ENCODE measurements around the gene POLD3.

Gene POLD3

GRCh38 chr11:74592441-74593362 is at the start of gene POLD3:
TSS of gene POLD3 (plus strand) at chr11:74592582. CDS start at chr11:74592659, 77 bp downstream.
- DNase-seq: peak; percentile 59 to 97 (median 89)

- DNase-seq: no peak
These were observed 48.4 kb upstream of the POLD3 start for GRCh38 chr11:74543991-74544390.

- no peak for DNase-seq
These were observed 45.6 kb upstream of the POLD3 start for GRCh38 chr11:74546752-74547151.

- DNase-seq: no peak
These were observed 41.2 kb upstream of the POLD3 start for GRCh38 chr11:74550991-74551753.

GRCh38 chr11:74551754-74552145 is 40.6 kb upstream of the POLD3 start:
- no peak for DNase-seq

GRCh38 chr11:74557526-74557925 is 34.9 kb upstream of the POLD3 start:
- no peak for DNase-seq

- DNase-seq: no peak
These were observed 33.1 kb upstream of the POLD3 start for GRCh38 chr11:74559110-74559933.

- no peak for DNase-seq
These were observed 32.5 kb upstream of the POLD3 start for GRCh38 chr11:74559934-74560309.

- no peak for DNase-seq
These were observed 26.0 kb upstream of the POLD3 start for GRCh38 chr11:74566146-74566960.

- DNase-seq: no peak
These were observed 24.4 kb upstream of the POLD3 start for GRCh38 chr11:74568028-74568427.

GRCh38 chr11:74570266-74571061 is 21.9 kb upstream of the POLD3 start:
- DNase-seq: peak in 11 of 51 donors; percentile 1 to 27 (median 7)

GRCh38 chr11:74571062-74571399 is 21.4 kb upstream of the POLD3 start:
- DNase-seq: no peak

GRCh38 chr11:74572349-74572748 is 20.0 kb upstream of the POLD3 start:
- DNase-seq: no peak

GRCh38 chr11:74574563-74574962 is 17.8 kb upstream of the POLD3 start:
- DNase-seq: no peak

- no peak for DNase-seq
These were observed 16.4 kb upstream of the POLD3 start for GRCh38 chr11:74575999-74576398.

- no peak for DNase-seq
These were observed 15.2 kb upstream of the POLD3 start for GRCh38 chr11:74577181-74577580.

- no peak for DNase-seq
These were observed 14.6 kb upstream of the POLD3 start for GRCh38 chr11:74577624-74578396.

- no peak for DNase-seq
These were observed 12.7 kb upstream of the POLD3 start for GRCh38 chr11:74579577-74580270.

All from hypothalamus (tissue), 51 donors.